ENCODE measurements around the gene FOXP1.

DNA sequence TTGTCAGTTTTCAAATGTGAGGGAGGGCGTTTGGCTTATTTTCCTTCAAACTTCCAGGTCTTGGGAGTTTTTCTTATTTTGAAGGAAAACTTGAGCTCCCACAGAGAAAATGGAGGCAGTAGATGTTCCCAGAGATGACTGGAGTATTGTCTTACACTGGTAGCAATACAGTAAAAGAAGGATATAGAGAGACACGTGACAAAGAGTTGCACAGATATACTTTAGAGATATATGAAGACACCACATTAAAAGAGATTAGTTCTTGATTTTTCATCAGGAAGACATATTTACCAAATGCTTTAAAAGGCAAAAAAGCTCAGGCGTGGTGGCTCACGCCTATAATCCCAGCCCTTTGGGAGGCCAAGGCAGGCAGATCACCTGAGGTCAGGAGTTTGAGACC lies 490.9 kb downstream of the FOXP1 start:
- TF ChIP-seq, protein P1, sequence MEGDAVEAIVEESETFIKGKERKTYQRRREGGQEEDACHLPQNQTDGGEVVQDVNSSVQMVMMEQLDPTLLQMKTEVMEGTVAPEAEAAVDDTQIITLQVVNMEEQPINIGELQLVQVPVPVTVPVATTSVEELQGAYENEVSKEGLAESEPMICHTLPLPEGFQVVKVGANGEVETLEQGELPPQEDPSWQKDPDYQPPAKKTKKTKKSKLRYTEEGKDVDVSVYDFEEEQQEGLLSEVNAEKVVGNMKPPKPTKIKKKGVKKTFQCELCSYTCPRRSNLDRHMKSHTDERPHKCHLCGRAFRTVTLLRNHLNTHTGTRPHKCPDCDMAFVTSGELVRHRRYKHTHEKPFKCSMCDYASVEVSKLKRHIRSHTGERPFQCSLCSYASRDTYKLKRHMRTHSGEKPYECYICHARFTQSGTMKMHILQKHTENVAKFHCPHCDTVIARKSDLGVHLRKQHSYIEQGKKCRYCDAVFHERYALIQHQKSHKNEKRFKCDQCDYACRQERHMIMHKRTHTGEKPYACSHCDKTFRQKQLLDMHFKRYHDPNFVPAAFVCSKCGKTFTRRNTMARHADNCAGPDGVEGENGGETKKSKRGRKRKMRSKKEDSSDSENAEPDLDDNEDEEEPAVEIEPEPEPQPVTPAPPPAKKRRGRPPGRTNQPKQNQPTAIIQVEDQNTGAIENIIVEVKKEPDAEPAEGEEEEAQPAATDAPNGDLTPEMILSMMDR (optimal IDR thresholded peaks at IDR 0.05 in 1 of 3, IDR thresholded peaks at IDR 0.05 in 1 of 3, conservative IDR thresholded peaks at IDR 0.05 in 1 of 3; ENCODE audit: extremely low read depth in 1 of 3, insufficient read depth in 2 of 3, low read length in 3 of 3), result no peak
- no peak for TF ChIP-seq EZH2 (IDR thresholded peaks at IDR 0.05; ENCODE audit: low read length)

All from keratinocyte (primary cell).